Stimulated activated naive CD4-positive, alpha-beta T cell (primary cell): Measurements from ENCODE around the gene KLK3.
"Not testable (repeated sequence)": the region's sequence is repeated elsewhere in the genome, so short reads cannot be mapped to it uniquely, and the experiment has no call there.

Experiments used
- DNase-seq, 6 experiments: peaks; one replicate each; lab custom pipeline; 2025; lab: John Stamatoyannopoulos, UW

The KLK3 gene

GRCh38 chr19:50861496-50862286, 7.0 kb downstream of the KLK3 start:
- no peak for DNase-seq

- DNase-seq, result no peak
Observed at GRCh38 chr19:50869479-50869878, 14.8 kb downstream of the KLK3 start.

GRCh38 chr19:50870417-50871089, 15.8 kb downstream of the KLK3 start:
- DNase-seq, result no peak

GRCh38 chr19:50873056-50873455, 18.3 kb downstream of the KLK3 start, which contains the start of gene KLK2:
TSS of gene KLK2 (plus strand) at chr19:50873439. CDS start at chr19:50873474, 35 bp downstream.
- no peak for DNase-seq

- no peak for DNase-seq
Observed at GRCh38 chr19:50874211-50874610, 19.5 kb downstream of the KLK3 start.

GRCh38 chr19:50875795-50876422, 21.2 kb downstream of the KLK3 start:
- DNase-seq, result no peak

- DNase-seq, result no peak
Observed at GRCh38 chr19:50876456-50876855, 21.7 kb downstream of the KLK3 start.

- DNase-seq, result no peak
Observed at GRCh38 chr19:50877338-50877737, 22.6 kb downstream of the KLK3 start.

GRCh38 chr19:50878851-50879250, 24.1 kb downstream of the KLK3 start:
- DNase-seq, result no peak

GRCh38 chr19:50880241-50880640, 25.5 kb downstream of the KLK3 start:
- no peak for DNase-seq

- DNase-seq, result no peak
Observed at GRCh38 chr19:50882188-50882587, 27.5 kb downstream of the KLK3 start.

GRCh38 chr19:50889638-50890037, 34.9 kb downstream of the KLK3 start:
- DNase-seq, result no peak

GRCh38 chr19:50890422-50891252, 35.9 kb downstream of the KLK3 start:
- DNase-seq, result no peak

GRCh38 chr19:50891253-50891625, 36.5 kb downstream of the KLK3 start:
- DNase-seq, result no peak

GRCh38 chr19:50893047-50893736, 38.5 kb downstream of the KLK3 start:
- no peak for DNase-seq

GRCh38 chr19:50894478-50895356, 40.0 kb downstream of the KLK3 start:
- DNase-seq, result no peak

- not testable (repeated sequence) for DNase-seq
Observed at GRCh38 chr19:50896089-50896590, 41.4 kb downstream of the KLK3 start.

- no peak for DNase-seq
Observed at GRCh38 chr19:50896591-50897190, 42.0 kb downstream of the KLK3 start.

GRCh38 chr19:50897191-50897607, 42.5 kb downstream of the KLK3 start:
- no peak for DNase-seq

- no peak for DNase-seq
Observed at GRCh38 chr19:50897612-50898011, 42.9 kb downstream of the KLK3 start.
